Loucy (cell line): ENCODE data around the gene YTHDC2.

Experiments
- H2AFZ ChIP-seq: fragments of 200-600 bp; sonication (generic); 2 replicates; pipeline ENCODE4 v1.6.0; 2016; ENCODE audit warnings: antibody characterized with exemption, mild to moderate bottlenecking, low read length, moderate library complexity
- H3F3A ChIP-seq: fragments of 200-600 bp; 2 replicates; pipeline ENCODE4 v1.6.0; 2016; ENCODE audit warnings: antibody characterized with exemption, low read depth, mild to moderate bottlenecking
- H3K27me3 ChIP-seq: fragments of 200-600 bp; sonication (generic); 2 replicates; pipeline ENCODE4 v1.6.1; 2014; ENCODE audit warnings: low read length, mild to moderate bottlenecking; ENCODE audit not compliant: insufficient read depth, poor library complexity, severe bottlenecking
- H3K36me3 ChIP-seq: fragments of 200-600 bp; sonication (generic); 2 replicates; pipeline ENCODE4 v1.6.1; 2016; ENCODE audit warnings: low read length; ENCODE audit not compliant: insufficient read depth
- H3K4me1 ChIP-seq: fragments of 200-600 bp; sonication (generic); 2 replicates; pipeline ENCODE4 v1.5.1; 2014; ENCODE audit warnings: low read length, mild to moderate bottlenecking; ENCODE audit not compliant: insufficient read depth, poor library complexity, severe bottlenecking
- H3K4me2 ChIP-seq: fragments of 200-600 bp; sonication (generic); 2 replicates; pipeline ENCODE4 v1.6.0; 2014; ENCODE audit warnings: antibody characterized with exemption, low read length, low read depth, mild to moderate bottlenecking; ENCODE audit not compliant: poor library complexity, severe bottlenecking
- H3K4me3 ChIP-seq: fragments of 200-600 bp; sonication (generic); 2 replicates; pipeline ENCODE4 v1.5.1; 2014; ENCODE audit warnings: low read length, mild to moderate bottlenecking, mixed read lengths; ENCODE audit not compliant: poor library complexity, severe bottlenecking
- H3K79me2 ChIP-seq: fragments of 200-600 bp; sonication (generic); 2 replicates; pipeline ENCODE4 v1.6.1; 2014; ENCODE audit warnings: low read length; ENCODE audit not compliant: insufficient read depth
- H3K9ac ChIP-seq: fragments of 200-600 bp; sonication (generic); 2 replicates; pipeline ENCODE4 v1.6.0; 2014; ENCODE audit warnings: mild to moderate bottlenecking, low read depth, low read length, moderate library complexity; ENCODE audit not compliant: poor library complexity, severe bottlenecking
- H3K9me2 ChIP-seq: fragments of 200-600 bp; sonication (generic); replicated peaks from 2 replicates; pipeline ENCODE4 v1.6.1; 2016; ENCODE audit warnings: low read depth, low read length, mixed read lengths
- H3K9me3 ChIP-seq: fragments of 200-600 bp; sonication (generic); 2 replicates; pipeline ENCODE4 v1.6.1; 2014; ENCODE audit warnings: mild to moderate bottlenecking, antibody characterized with exemption, low read length, low read depth; ENCODE audit not compliant: insufficient read depth
- H4K20me1 ChIP-seq: fragments of 200-600 bp; sonication (generic); 2 replicates; pipeline ENCODE4 v1.6.0; 2014; ENCODE audit warnings: antibody characterized with exemption, low read length, mild to moderate bottlenecking; ENCODE audit not compliant: insufficient read depth, poor library complexity, severe bottlenecking
- EZH2phosphoT487 ChIP-seq: fragments of 200-600 bp; IDR thresholded peaks from 2 replicates; pipeline ENCODE4 v1.6.1; 2018; ENCODE audit warnings: antibody characterized with exemption, mild to moderate bottlenecking, moderate library complexity, borderline replicate concordance
- TF ChIP-seq, protein P1 (sequence below): fragments of 200-600 bp; sonication (generic); conservative IDR thresholded peaks from 2 replicates; pipeline ENCODE4 v1.5.1; 2014; ENCODE audit warnings: mild to moderate bottlenecking, antibody characterized with exemption, low read length

The YTHDC2 gene

DNA sequence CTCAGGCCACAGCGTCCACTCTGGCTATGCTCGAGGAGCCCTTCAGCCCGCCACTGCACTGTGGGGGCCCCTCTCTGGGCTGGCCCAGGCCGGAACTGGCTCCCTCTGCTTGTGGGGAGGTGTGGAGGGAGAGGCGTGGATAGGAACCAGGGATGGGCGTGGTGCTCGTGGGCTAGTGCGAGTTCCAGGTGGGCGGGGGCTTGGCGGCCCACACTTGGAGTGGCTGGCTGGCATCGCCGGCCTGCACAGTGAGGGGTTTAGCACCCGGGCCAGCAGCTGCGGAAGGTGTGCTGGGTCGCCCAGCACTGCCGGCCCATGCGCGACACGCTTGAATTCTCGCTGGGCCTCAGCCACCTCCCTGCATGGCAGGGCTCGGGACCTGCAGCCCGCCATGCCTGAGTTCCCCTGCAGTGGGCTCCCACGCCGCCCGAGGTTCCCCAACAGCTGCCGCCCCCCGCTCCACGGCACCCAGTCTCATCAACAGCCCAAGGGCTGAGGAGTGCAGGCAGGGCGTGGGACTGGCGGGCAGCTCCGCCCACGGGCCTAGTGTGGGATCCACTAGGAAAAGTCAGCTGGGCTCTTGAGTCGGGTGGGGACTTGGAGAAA lies 103.8 kb downstream of the YTHDC2 start:
- Histone ChIP-seq H3K9me3 (no peaks in the 10 kb centered on the region), H3K36me3 (no peaks in the 10 kb centered on the region), H3K4me1 (no peaks in the 10 kb centered on the region), H3K9ac (no peak overlapping the region), H4K20me1 (no peaks in the 10 kb centered on the region), H3K4me2 (no peak overlapping the region), H3F3A (no peaks in the 10 kb centered on the region), H2AFZ (no peak overlapping the region), H3K79me2 (no peaks in the 10 kb centered on the region), H3K9me2 (no peaks in the 10 kb centered on the region), H3K4me3 (no peak overlapping the region), H3K27me3 (no peaks in the 10 kb centered on the region)
- no peak for TF ChIP-seq EZH2phosphoT487
- TF ChIP-seq, protein P1, sequence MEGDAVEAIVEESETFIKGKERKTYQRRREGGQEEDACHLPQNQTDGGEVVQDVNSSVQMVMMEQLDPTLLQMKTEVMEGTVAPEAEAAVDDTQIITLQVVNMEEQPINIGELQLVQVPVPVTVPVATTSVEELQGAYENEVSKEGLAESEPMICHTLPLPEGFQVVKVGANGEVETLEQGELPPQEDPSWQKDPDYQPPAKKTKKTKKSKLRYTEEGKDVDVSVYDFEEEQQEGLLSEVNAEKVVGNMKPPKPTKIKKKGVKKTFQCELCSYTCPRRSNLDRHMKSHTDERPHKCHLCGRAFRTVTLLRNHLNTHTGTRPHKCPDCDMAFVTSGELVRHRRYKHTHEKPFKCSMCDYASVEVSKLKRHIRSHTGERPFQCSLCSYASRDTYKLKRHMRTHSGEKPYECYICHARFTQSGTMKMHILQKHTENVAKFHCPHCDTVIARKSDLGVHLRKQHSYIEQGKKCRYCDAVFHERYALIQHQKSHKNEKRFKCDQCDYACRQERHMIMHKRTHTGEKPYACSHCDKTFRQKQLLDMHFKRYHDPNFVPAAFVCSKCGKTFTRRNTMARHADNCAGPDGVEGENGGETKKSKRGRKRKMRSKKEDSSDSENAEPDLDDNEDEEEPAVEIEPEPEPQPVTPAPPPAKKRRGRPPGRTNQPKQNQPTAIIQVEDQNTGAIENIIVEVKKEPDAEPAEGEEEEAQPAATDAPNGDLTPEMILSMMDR: no peak

GRCh38 chr5:113632996-113633395 lies 119.5 kb downstream of the YTHDC2 start:
- Histone ChIP-seq H3K4me2 (no peak overlapping the region), H3K4me1 (no peaks in the 10 kb centered on the region), H3K27me3 (no peaks in the 10 kb centered on the region), H3F3A (no peaks in the 10 kb centered on the region), H3K36me3 (no peaks in the 10 kb centered on the region), H4K20me1 (no peaks in the 10 kb centered on the region), H3K9me2 (no peaks in the 10 kb centered on the region), H3K4me3 (no peak overlapping the region), H2AFZ (no peak overlapping the region), H3K9me3 (no peaks in the 10 kb centered on the region), H3K9ac (no peak overlapping the region), H3K79me2 (no peaks in the 10 kb centered on the region)
- TF ChIP-seq, protein P1: no peak
- TF ChIP-seq EZH2phosphoT487: no peak

- TF ChIP-seq EZH2phosphoT487: no peak
- TF ChIP-seq, protein P1: no peak
- H3K9ac ChIP-seq: no peak overlapping the region
- H3K27me3 ChIP-seq: no peaks in the 10 kb centered on the region
- no peaks in the 10 kb centered on the region for H4K20me1 ChIP-seq
- H3K4me2 ChIP-seq: no peak overlapping the region
- H3K36me3 ChIP-seq: no peaks in the 10 kb centered on the region
- H3F3A ChIP-seq: no peaks in the 10 kb centered on the region
- H3K79me2 ChIP-seq: no peaks in the 10 kb centered on the region
- H3K4me1 ChIP-seq: no peaks in the 10 kb centered on the region
- H3K9me2 ChIP-seq: no peaks in the 10 kb centered on the region
- H2AFZ ChIP-seq: no peak overlapping the region
- H3K4me3 ChIP-seq: no peak overlapping the region
- H3K9me3 ChIP-seq: no peaks in the 10 kb centered on the region
These were observed 121.5 kb downstream of the YTHDC2 start for GRCh38 chr5:113634957-113635356.
